Neural cell (in vitro differentiated cells): ENCODE data around the gene LDB2. TPM values are rescaled to one million over a fixed set of nuclear protein-coding genes. Genes with fewer than 3 reads are reported as not detected.

Experiments used
- H2AFZ ChIP-seq: fragments of 200-600, 300-800 bp; sonication (generic), shearing (Covaris generic); 2 replicates; pipeline ENCODE4 v1.6.0; 2014; ENCODE audit warnings: low read depth, mild to moderate bottlenecking, antibody characterized with exemption, low read length, moderate library complexity
- H3F3A ChIP-seq: fragments of 200-600 bp; shearing (Covaris generic); 2 replicates; pipeline ENCODE4 v1.6.1; 2016; ENCODE audit warnings: mild to moderate bottlenecking, moderate library complexity, mixed read lengths, antibody characterized with exemption, low read length; ENCODE audit not compliant: insufficient read depth, poor library complexity, severe bottlenecking
- H3K27ac ChIP-seq: fragments of 200-600, 300-800 bp; sonication (generic), shearing (Covaris generic); 2 replicates; pipeline ENCODE4 v1.5.1; 2014; ENCODE audit warnings: mild to moderate bottlenecking, low read length, moderate library complexity
- H3K27me3 ChIP-seq: fragments of 300-800, 200-600 bp; sonication (generic), shearing (Covaris generic); 2 replicates; pipeline ENCODE4 v1.6.0; 2014; ENCODE audit warnings: mild to moderate bottlenecking, low read depth, low read length, moderate library complexity; ENCODE audit not compliant: insufficient read depth
- H3K36me3 ChIP-seq: fragments of 300-800, 200-600 bp; sonication (generic), shearing (Covaris generic); 2 replicates; pipeline ENCODE4 v1.5.1; 2014; ENCODE audit warnings: mild to moderate bottlenecking, antibody characterized with exemption, low read length, moderate library complexity; ENCODE audit not compliant: insufficient read depth
- H3K4me2 ChIP-seq: fragments of 300-800, 200-600 bp; sonication (generic), shearing (Covaris generic); 2 replicates; pipeline ENCODE4 v1.6.0; 2014; ENCODE audit warnings: mild to moderate bottlenecking, low read length
- H3K4me3 ChIP-seq: fragments of 300-800, 200-600 bp; sonication (generic), shearing (Covaris generic); 2 replicates; pipeline ENCODE4 v1.5.1; 2014; ENCODE audit warnings: mild to moderate bottlenecking, low read length, moderate library complexity
- H3K79me2 ChIP-seq: fragments of 200-600 bp; shearing (Covaris generic); replicated peaks from 2 replicates; pipeline ENCODE4 v1.6.0; 2014; ENCODE audit warnings: mild to moderate bottlenecking, low read length, moderate library complexity; ENCODE audit not compliant: insufficient read depth
- H3K9ac ChIP-seq: fragments of 300-800, 200-600 bp; sonication (generic), shearing (Covaris generic); 2 replicates; pipeline ENCODE4 v1.6.1; 2016; ENCODE audit warnings: mild to moderate bottlenecking, low read length, mixed read lengths
- H3K9me2 ChIP-seq: fragments of 200-600 bp; shearing (Covaris generic); 2 replicates; pipeline ENCODE4 v1.6.1; 2016; ENCODE audit warnings: mild to moderate bottlenecking, low read length, mixed read lengths; ENCODE audit not compliant: insufficient read depth
- H3K9me3 ChIP-seq: fragments of 200-600, 300-800 bp; sonication (generic), shearing (Covaris generic); 2 replicates; pipeline ENCODE4 v1.6.1; 2016; ENCODE audit warnings: mild to moderate bottlenecking, mixed run types, low read length, moderate library complexity, mixed read lengths
- H4K20me1 ChIP-seq: fragments of 200-600 bp; shearing (Covaris generic); 2 replicates; pipeline ENCODE4 v1.6.1; 2016; ENCODE audit warnings: mild to moderate bottlenecking, mixed run types; ENCODE audit not compliant: insufficient read depth
- CTCF ChIP-seq: fragments of 450-650 bp; IDR thresholded peaks from 2 replicates; pipeline ENCODE4 v1.5.1; 2014; ENCODE audit warnings: antibody characterized with exemption, mild to moderate bottlenecking, moderate library complexity; ENCODE audit not compliant: poor library complexity, severe bottlenecking
- EP300 ChIP-seq: fragments of 450-650 bp; conservative IDR thresholded peaks from 2 replicates; pipeline ENCODE4 v1.6.1; 2014; ENCODE audit warnings: antibody characterized with exemption, mild to moderate bottlenecking, moderate library complexity; ENCODE audit not compliant: poor library complexity, severe bottlenecking
- EZH2 ChIP-seq: fragments of 200-600, 300-800 bp; shearing (Covaris generic), sonication (generic); IDR thresholded peaks from 2 replicates; pipeline ENCODE4 v1.6.1; 2014; ENCODE audit warnings: antibody characterized with exemption, low read length, borderline replicate concordance, mild to moderate bottlenecking; ENCODE audit not compliant: insufficient read depth, poor library complexity, severe bottlenecking
- MXI1 ChIP-seq: fragments of 450-650 bp; conservative IDR thresholded peaks from 2 replicates; pipeline ENCODE4 v1.6.1; 2014; ENCODE audit warnings: antibody characterized with exemption, mild to moderate bottlenecking; ENCODE audit not compliant: poor library complexity, severe bottlenecking
- POLR2AphosphoS5 ChIP-seq: IDR thresholded peaks from 2 replicates; pipeline ENCODE4 v1.6.1; 2012
- RAD21 ChIP-seq: fragments of 450-650 bp; conservative IDR thresholded peaks from 2 replicates; pipeline ENCODE4 v1.6.1; 2014; ENCODE audit warnings: antibody characterized with exemption, mild to moderate bottlenecking, moderate library complexity
- REST ChIP-seq: IDR thresholded peaks from 2 replicates; pipeline ENCODE4 v1.6.1; 2012; ENCODE audit warnings: borderline replicate concordance
- SMC3 ChIP-seq: fragments of 450-650 bp; conservative IDR thresholded peaks from 2 replicates; pipeline ENCODE4 v1.6.1; 2014; ENCODE audit warnings: antibody characterized with exemption, mild to moderate bottlenecking, moderate library complexity; ENCODE audit not compliant: poor library complexity
- TAF1 ChIP-seq: IDR thresholded peaks from 2 replicates; pipeline ENCODE4 v1.6.1; 2012; ENCODE audit warnings: low read depth
- polyA plus RNA-seq: library from polyadenylated mRNA; depleted of rRNA; stranded (reverse); fragments of >200 nt; gene quantifications from 2 replicates; pipeline ENCODE4 v1.2.3, GENCODE V29; 2014

The LDB2 gene
- polyA plus RNA-seq, 1 donor from 2014 or later = 58.9 TPM

- Histone ChIP-seq H3K9me3 (no peaks in the 10 kb centered on the region), H3K9ac (no peak overlapping the region), H2AFZ (no peak overlapping the region), H3K27me3 (no peaks in the 10 kb centered on the region), H3K36me3 (no peaks in the 10 kb centered on the region), H3K27ac (no peak overlapping the region), H4K20me1 (no peaks in the 10 kb centered on the region), H3K4me2 (no peak overlapping the region), H3F3A (no peaks in the 10 kb centered on the region), H3K9me2 (no peaks in the 10 kb centered on the region), H3K79me2 (no peaks in the 10 kb centered on the region), H3K4me3 (no peak overlapping the region)
- TF ChIP-seq MXI1 = no peak
- no peak for TF ChIP-seq REST
- no peak for TF ChIP-seq CTCF
- TF ChIP-seq POLR2AphosphoS5 = no peak
- no peak for TF ChIP-seq RAD21
- TF ChIP-seq SMC3 = no peak
- TF ChIP-seq TAF1 = no peak
- TF ChIP-seq EZH2 = no peak
- no peak for TF ChIP-seq EP300
Observed at GRCh38 chr4:16865209-16865896, 33.1 kb downstream of the LDB2 start.

GRCh38 chr4:16864199-16864598 is 34.2 kb downstream of the LDB2 start:
- no peaks in the 10 kb centered on the region for H3K36me3 ChIP-seq
- no peak overlapping the region for H3K4me2 ChIP-seq
- no peak overlapping the region for H3K9ac ChIP-seq
- H3K4me3 ChIP-seq = no peak overlapping the region
- no peak overlapping the region for H3K27ac ChIP-seq
- TF ChIP-seq MXI1 (no peak), RAD21 (no peak)
- no peaks in the 10 kb centered on the region for H4K20me1 ChIP-seq
- no peaks in the 10 kb centered on the region for H3F3A ChIP-seq
- no peaks in the 10 kb centered on the region for H3K9me2 ChIP-seq
- H3K9me3 ChIP-seq = no peaks in the 10 kb centered on the region
- H3K27me3 ChIP-seq = no peaks in the 10 kb centered on the region
- no peak overlapping the region for H2AFZ ChIP-seq
- H3K79me2 ChIP-seq = no peaks in the 10 kb centered on the region
